Colonic mucosa (tissue), 4 donors: ENCODE data around the gene IZUMO4. TPM values are rescaled to one million over a fixed set of nuclear protein-coding genes. Genes with fewer than 3 reads are reported as not detected.

ENCODE experiments used
- DNase-seq: peaks from one replicate; pipeline ENCODE4 v3.0.0-alpha.2; 2020
- H3K27ac ChIP-seq: fragments of 200-600 bp; one replicate; pipeline ENCODE4 v1.8.0; 2021
- H3K27me3 ChIP-seq: fragments of 200-600 bp; one replicate; pipeline ENCODE4 v1.8.0; 2021
- H3K36me3 ChIP-seq: fragments of 200-600 bp; one replicate; pipeline ENCODE4 v1.8.0; 2021
- H3K4me1 ChIP-seq: fragments of 200-600 bp; one replicate; pipeline ENCODE4 v1.8.0; 2021; ENCODE audit warnings: mild to moderate bottlenecking
- H3K4me3 ChIP-seq: fragments of 200-600 bp; one replicate; pipeline ENCODE4 v1.8.0; 2021
- H3K9ac ChIP-seq, 2 donors: one replicate each; pipeline ENCODE4 v1.7.0; 2013; ENCODE audit warnings: control low read depth in 2 of 2, low read depth in 2 of 2, low read length in 2 of 2
- H3K9me3 ChIP-seq: fragments of 200-600 bp; one replicate; pipeline ENCODE4 v1.8.0; 2021
- intact Hi-C: fragments of 100-400 bp; cut with DNase I; formaldehyde crosslinking; loops from one replicate; pipeline ENCODE4 v1.14.1; 2022
- total RNA-seq, 2 donors: library from RNA; stranded (reverse); fragmentation: NEBNext Ultra II Directional in 1 of 2; extraction: Animal tissue kit (Norgen Biotek cat#: 25700) in 1 of 2; gene quantifications; one replicate each; pipeline ENCODE4 v1.2.1, GENCODE V29; 2021
- TF ChIP-seq, protein P1 (sequence below): fragments of 200-600 bp; IDR thresholded peaks from one replicate; pipeline ENCODE4 v1.8.0; 2022; ENCODE audit warnings: antibody characterized with exemption, mild to moderate bottlenecking
- donor health status: healthy.
- donor health status: DM: no; HTN: no; CAD: no.
- donor health status: DM: no; HTN: no; CAD: no.

Gene IZUMO4
- total RNA-seq, 2 donors from 2014 or later = 2.1 to 4.5 TPM

DNA sequence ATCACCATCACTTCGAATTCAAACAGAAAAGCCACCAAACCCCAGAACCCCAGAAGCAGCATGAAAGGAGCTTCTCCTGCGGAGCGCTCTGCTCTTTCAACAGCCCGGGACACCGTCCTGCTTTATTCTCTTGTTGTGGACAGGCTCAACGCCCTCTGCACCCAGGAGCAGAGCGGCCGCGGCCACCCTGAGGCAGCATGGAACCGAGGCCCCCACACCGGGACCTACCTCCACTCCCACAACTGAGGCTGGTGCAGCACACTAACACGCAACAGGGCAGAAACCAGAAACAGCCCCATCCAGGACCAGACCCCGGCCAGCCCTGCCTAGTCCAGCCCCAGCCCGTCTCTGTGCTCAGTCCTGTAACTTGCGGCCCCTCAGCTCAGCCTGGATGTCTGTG is 47.5 kb downstream of the IZUMO4 start:
- DNase-seq = no peak
- Histone ChIP-seq H3K27me3 (no peaks in the 10 kb centered on the region), H3K27ac (no peak overlapping the region), H3K4me3 (no peak overlapping the region), H3K4me1 (peaks cover under 1% of the 10 kb centered on the region), H3K9ac (no peak overlapping the region), H3K36me3 (no peaks in the 10 kb centered on the region), H3K9me3 (no peaks in the 10 kb centered on the region)
- intact Hi-C loops = no loop called here
- TF ChIP-seq, protein P1, sequence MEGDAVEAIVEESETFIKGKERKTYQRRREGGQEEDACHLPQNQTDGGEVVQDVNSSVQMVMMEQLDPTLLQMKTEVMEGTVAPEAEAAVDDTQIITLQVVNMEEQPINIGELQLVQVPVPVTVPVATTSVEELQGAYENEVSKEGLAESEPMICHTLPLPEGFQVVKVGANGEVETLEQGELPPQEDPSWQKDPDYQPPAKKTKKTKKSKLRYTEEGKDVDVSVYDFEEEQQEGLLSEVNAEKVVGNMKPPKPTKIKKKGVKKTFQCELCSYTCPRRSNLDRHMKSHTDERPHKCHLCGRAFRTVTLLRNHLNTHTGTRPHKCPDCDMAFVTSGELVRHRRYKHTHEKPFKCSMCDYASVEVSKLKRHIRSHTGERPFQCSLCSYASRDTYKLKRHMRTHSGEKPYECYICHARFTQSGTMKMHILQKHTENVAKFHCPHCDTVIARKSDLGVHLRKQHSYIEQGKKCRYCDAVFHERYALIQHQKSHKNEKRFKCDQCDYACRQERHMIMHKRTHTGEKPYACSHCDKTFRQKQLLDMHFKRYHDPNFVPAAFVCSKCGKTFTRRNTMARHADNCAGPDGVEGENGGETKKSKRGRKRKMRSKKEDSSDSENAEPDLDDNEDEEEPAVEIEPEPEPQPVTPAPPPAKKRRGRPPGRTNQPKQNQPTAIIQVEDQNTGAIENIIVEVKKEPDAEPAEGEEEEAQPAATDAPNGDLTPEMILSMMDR = no peak

DNA sequence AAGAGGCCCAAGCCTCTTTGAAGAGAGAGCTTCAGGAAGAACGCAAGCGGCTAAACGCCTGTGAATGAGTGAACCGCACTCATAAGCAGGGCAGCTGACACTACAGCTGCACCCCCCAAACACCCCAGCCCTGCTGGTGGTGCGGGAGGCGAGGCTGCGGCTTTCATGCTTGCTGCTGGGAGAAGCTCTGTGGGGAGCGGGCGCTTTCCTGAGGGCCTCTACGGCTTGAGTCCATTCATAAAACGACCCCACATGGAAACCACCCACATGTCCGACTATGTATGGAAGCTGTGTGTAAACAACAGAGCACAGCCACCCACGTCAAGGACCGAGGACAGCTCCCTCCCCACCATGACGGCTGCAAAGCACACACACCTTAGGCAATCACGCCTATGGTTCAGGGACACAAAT is 49.1 kb downstream of the IZUMO4 start:
- Histone ChIP-seq H3K27me3 (no peaks in the 10 kb centered on the region), H3K4me3 (no peak overlapping the region), H3K9me3 (no peaks in the 10 kb centered on the region), H3K4me1 (peaks cover 9% of the 10 kb centered on the region), H3K36me3 (no peaks in the 10 kb centered on the region), H3K9ac (no peak overlapping the region), H3K27ac (no peak overlapping the region)
- TF ChIP-seq, protein P1 = no peak
- intact Hi-C loops = loop anchor here (5.0 kb wide), 1 partner anchor 44 kb away; no protein-coding TSS in a partner anchor
- DNase-seq = no peak

DNA sequence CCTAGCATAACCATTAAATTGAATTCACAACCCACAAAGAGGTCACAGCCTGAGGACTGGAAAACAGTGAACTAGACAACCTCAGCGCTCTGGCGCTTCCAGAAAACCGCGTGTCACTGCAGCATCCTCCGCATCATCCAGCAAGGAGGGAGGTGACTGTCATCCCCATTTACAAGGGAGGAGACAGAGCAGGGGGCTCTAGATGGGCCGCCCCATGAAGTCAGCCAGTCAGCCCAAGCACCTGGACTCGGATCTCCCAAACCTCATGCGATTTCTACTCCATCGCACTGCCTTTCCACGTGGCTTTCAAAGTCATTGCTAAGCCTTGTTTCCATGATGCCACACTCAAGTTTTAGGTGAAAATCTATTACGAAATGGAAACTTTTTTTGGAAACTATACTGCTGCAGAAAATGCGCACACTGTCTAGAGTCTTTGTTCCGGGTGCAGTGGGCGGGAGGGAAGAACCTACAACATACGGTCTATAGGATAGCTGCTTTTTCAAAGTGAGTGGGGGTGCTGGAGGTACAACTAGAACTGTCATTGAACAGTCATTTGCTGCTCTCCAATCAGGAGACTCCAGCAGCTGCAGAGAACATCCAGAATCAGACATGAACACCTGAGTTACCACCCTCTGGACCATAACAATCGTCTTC is 51.9 kb downstream of the IZUMO4 start:
- DNase-seq = no peak
- peaks cover 12% of the 10 kb centered on the region for H3K4me1 ChIP-seq

More for the DNA sequence above, 51.9 kb downstream of the IZUMO4 start:
- H3K4me3 ChIP-seq = no peak overlapping the region
- H3K9me3 ChIP-seq = no peaks in the 10 kb centered on the region
- no peak overlapping the region for H3K9ac ChIP-seq
- TF ChIP-seq, protein P1 = no peak
- H3K27me3 ChIP-seq = no peaks in the 10 kb centered on the region
- no peak overlapping the region for H3K27ac ChIP-seq
- no peaks in the 10 kb centered on the region for H3K36me3 ChIP-seq
- intact Hi-C loops = loop anchor here (5.0 kb wide), 1 partner anchor 46 kb away; no protein-coding TSS in a partner anchor

Other genes starting within 250 kb of the IZUMO4 start
- 10 to 100 TPM; 42.0 to 51.7 TPM for gene REXO1, start 248.4 kb upstream of the IZUMO4 start, total RNA-seq
- gene KLF16, start 233.3 kb upstream of the IZUMO4 start, total RNA-seq = 10 to 100 TPM; 31.1 to 34.8 TPM
- 10 to 100 TPM; 53.3 to 78.5 TPM for gene ABHD17A, start 211.4 kb upstream of the IZUMO4 start, total RNA-seq
- gene ADAT3, start 191.5 kb upstream of the IZUMO4 start, total RNA-seq = 10 to 100 TPM; 14.2 to 24.7 TPM
- 10 to 100 TPM; 57.4 to 91.8 TPM for gene SCAMP4, start 191.5 kb upstream of the IZUMO4 start, total RNA-seq
- gene CSNK1G2, start 155.7 kb upstream of the IZUMO4 start, total RNA-seq = 10 to 100 TPM; 55.3 to 61.0 TPM
- gene BTBD2, start 81.2 kb upstream of the IZUMO4 start, total RNA-seq = 10 to 100 TPM; 74.5 to 81.5 TPM
- gene MKNK2, start 45.7 kb upstream of the IZUMO4 start, total RNA-seq = 100 to 1,000 TPM; 358 to 589 TPM
- gene MOB3A, start 589 bp upstream of the IZUMO4 start, total RNA-seq = 10 to 100 TPM; 40.0 to 40.5 TPM
- gene AP3D1, start 54.7 kb downstream of the IZUMO4 start, total RNA-seq = 100 to 1,000 TPM; 105 to 137 TPM
- gene DOT1L, start 67.0 kb downstream of the IZUMO4 start, total RNA-seq = 10 to 100 TPM; 31.5 to 52.0 TPM
- 100 to 1,000 TPM; 176 to 238 TPM for gene PLEKHJ1, start 139.4 kb downstream of the IZUMO4 start, total RNA-seq
- 10 to 100 TPM; 60.9 to 99.8 TPM for gene SF3A2, start 139.9 kb downstream of the IZUMO4 start, total RNA-seq
- gene AMH, start 152.4 kb downstream of the IZUMO4 start, total RNA-seq = 1 to 10 TPM in 1 of 2 donors, under 1 TPM in 1; 0.90 to 5.1 TPM
- 1 to 10 TPM in 1 of 2 donors, under 1 TPM in 1; 0.64 to 1.3 TPM for gene JSRP1, start 159.5 kb downstream of the IZUMO4 start, total RNA-seq
- under 1 TPM; 0.29 to 0.72 TPM for gene PEAK3, start 185.3 kb downstream of the IZUMO4 start, total RNA-seq
- gene LINGO3, start 211.2 kb downstream of the IZUMO4 start, total RNA-seq = under 1 TPM in 1 of 2 donors, not detected in 1; 0.58 TPM
- 100 to 1,000 TPM in 1 of 2 donors, 10 to 100 TPM in 1; 99.0 to 185 TPM for gene LSM7, start 231.7 kb downstream of the IZUMO4 start, total RNA-seq
- gene SPPL2B, start 231.8 kb downstream of the IZUMO4 start, total RNA-seq = 100 to 1,000 TPM; 108 to 206 TPM